Adipocyte (in vitro differentiated cells): ENCODE measurements around the gene EDN3.

ENCODE experiments used
- DNase-seq: peaks from one replicate; pipeline ENCODE4 v3.0.0-alpha.2; 2015; ENCODE audit warnings: low read depth
- H3K27me3 ChIP-seq: replicated peaks from 2 replicates; pipeline ENCODE4 v1.7.0; 2013; ENCODE audit warnings: mild to moderate bottlenecking, low read length, moderate library complexity; ENCODE audit not compliant: control insufficient read depth, insufficient read depth
- H3K36me3 ChIP-seq: 2 replicates; pipeline ENCODE4 v1.7.0; 2013; ENCODE audit warnings: low read length, mild to moderate bottlenecking, moderate library complexity; ENCODE audit not compliant: control insufficient read depth, insufficient read depth, severe bottlenecking
- H3K4me1 ChIP-seq: 2 replicates; pipeline ENCODE4 v1.7.0; 2013; ENCODE audit warnings: mild to moderate bottlenecking, low read length, moderate library complexity; ENCODE audit not compliant: control insufficient read depth, insufficient read depth
- H3K4me3 ChIP-seq: 2 replicates; pipeline ENCODE4 v1.7.0; 2013; ENCODE audit warnings: mild to moderate bottlenecking, low read length, moderate library complexity
- H3K9ac ChIP-seq: 2 replicates; pipeline ENCODE4 v1.7.0; 2013; ENCODE audit warnings: mild to moderate bottlenecking, low read length, moderate library complexity
- H3K9me3 ChIP-seq: 2 replicates; pipeline ENCODE4 v1.7.0; 2013; ENCODE audit warnings: mild to moderate bottlenecking, low read length, moderate library complexity; ENCODE audit not compliant: control insufficient read depth

The EDN3 gene

GRCh38 chr20:59276938-59277337 is 23.5 kb upstream of the EDN3 start:
- no peak for DNase-seq
- Histone ChIP-seq H3K4me1 (peaks cover 15% of the 10 kb centered on the region), H3K4me3 (no peak overlapping the region), H3K27me3 (peaks cover 27% of the 10 kb centered on the region), H3K9me3 (no peaks in the 10 kb centered on the region), H3K36me3 (no peaks in the 10 kb centered on the region), H3K9ac (no peak overlapping the region)

- Histone ChIP-seq H3K36me3 (no peaks in the 10 kb centered on the region), H3K9me3 (no peaks in the 10 kb centered on the region), H3K27me3 (peaks cover 23% of the 10 kb centered on the region), H3K9ac (no peak overlapping the region), H3K4me3 (no peak overlapping the region), H3K4me1 (peaks cover 8% of the 10 kb centered on the region)
- DNase-seq: no peak
Observed at GRCh38 chr20:59284470-59284869, 15.9 kb upstream of the EDN3 start.

- no peak overlapping the region for H3K9ac ChIP-seq
- no peaks in the 10 kb centered on the region for H3K4me1 ChIP-seq
- H3K36me3 ChIP-seq: no peaks in the 10 kb centered on the region
- no peak for DNase-seq
- no peak overlapping the region for H3K4me3 ChIP-seq
- H3K9me3 ChIP-seq: no peaks in the 10 kb centered on the region
- peaks cover 20% of the 10 kb centered on the region for H3K27me3 ChIP-seq
Observed at GRCh38 chr20:59289994-59290393, 10.4 kb upstream of the EDN3 start.

GRCh38 chr20:59291740-59292383 is 8.5 kb upstream of the EDN3 start:
- Histone ChIP-seq H3K9me3 (no peaks in the 10 kb centered on the region), H3K4me1 (no peaks in the 10 kb centered on the region), H3K27me3 (peaks cover 32% of the 10 kb centered on the region), H3K4me3 (no peak overlapping the region), H3K36me3 (no peaks in the 10 kb centered on the region), H3K9ac (no peak overlapping the region)
- no peak for DNase-seq

- DNase-seq: no peak
- H3K4me3 ChIP-seq: no peak overlapping the region
- no peak overlapping the region for H3K9ac ChIP-seq
- H3K4me1 ChIP-seq: no peaks in the 10 kb centered on the region
- no peaks in the 10 kb centered on the region for H3K36me3 ChIP-seq
- peaks cover 52% of the 10 kb centered on the region for H3K27me3 ChIP-seq
- no peaks in the 10 kb centered on the region for H3K9me3 ChIP-seq
Observed at GRCh38 chr20:59295531-59295930, 4.9 kb upstream of the EDN3 start.

- no peaks in the 10 kb centered on the region for H3K9me3 ChIP-seq
- no peak for DNase-seq
- H3K36me3 ChIP-seq: no peaks in the 10 kb centered on the region
- H3K9ac ChIP-seq: no peak overlapping the region
- H3K4me1 ChIP-seq: no peaks in the 10 kb centered on the region
- no peak overlapping the region for H3K4me3 ChIP-seq
- H3K27me3 ChIP-seq: peaks cover 60% of the 10 kb centered on the region
Observed at GRCh38 chr20:59297686-59298085, 2.7 kb upstream of the EDN3 start.

GRCh38 chr20:59299945-59300332 is 472 bp upstream of the EDN3 start:
- no peaks in the 10 kb centered on the region for H3K4me1 ChIP-seq
- peaks cover 64% of the 10 kb centered on the region for H3K27me3 ChIP-seq
- H3K9ac ChIP-seq: no peak overlapping the region
- no peak for DNase-seq
- H3K4me3 ChIP-seq: no peak overlapping the region
- H3K9me3 ChIP-seq: no peaks in the 10 kb centered on the region
- no peaks in the 10 kb centered on the region for H3K36me3 ChIP-seq

- no peaks in the 10 kb centered on the region for H3K9me3 ChIP-seq
- no peak overlapping the region for H3K4me3 ChIP-seq
- H3K4me1 ChIP-seq: no peaks in the 10 kb centered on the region
- no peak for DNase-seq
- peaks cover 54% of the 10 kb centered on the region for H3K27me3 ChIP-seq
- no peak overlapping the region for H3K9ac ChIP-seq
- no peaks in the 10 kb centered on the region for H3K36me3 ChIP-seq
Observed at GRCh38 chr20:59301343-59302007, 1.1 kb downstream of the EDN3 start.

GRCh38 chr20:59305908-59306655 is 5.7 kb downstream of the EDN3 start:
- no peak overlapping the region for H3K9ac ChIP-seq
- peaks cover 35% of the 10 kb centered on the region for H3K27me3 ChIP-seq
- H3K4me1 ChIP-seq: no peaks in the 10 kb centered on the region
- H3K36me3 ChIP-seq: no peaks in the 10 kb centered on the region
- DNase-seq: no peak
- H3K9me3 ChIP-seq: no peaks in the 10 kb centered on the region
- H3K4me3 ChIP-seq: no peak overlapping the region

- Histone ChIP-seq H3K4me1 (no peaks in the 10 kb centered on the region), H3K9me3 (no peaks in the 10 kb centered on the region), H3K9ac (no peak overlapping the region), H3K27me3 (peaks cover 28% of the 10 kb centered on the region), H3K36me3 (no peaks in the 10 kb centered on the region), H3K4me3 (no peak overlapping the region)
- DNase-seq: no peak
Observed at GRCh38 chr20:59307270-59307669, 6.9 kb downstream of the EDN3 start.

- H3K4me3 ChIP-seq: no peak overlapping the region
- H3K9me3 ChIP-seq: peaks cover under 1% of the 10 kb centered on the region
- H3K27me3 ChIP-seq: peaks cover 16% of the 10 kb centered on the region
- DNase-seq: no peak
- H3K9ac ChIP-seq: no peak overlapping the region
- no peaks in the 10 kb centered on the region for H3K36me3 ChIP-seq
- no peaks in the 10 kb centered on the region for H3K4me1 ChIP-seq
Observed at GRCh38 chr20:59308493-59309201, 8.2 kb downstream of the EDN3 start.
